ENCODE measurements around the gene ITGB2. TPM values are rescaled to one million over a fixed set of nuclear protein-coding genes. Genes with fewer than 3 reads are reported as not detected.
"Not testable (repeated sequence)": the region's sequence is repeated elsewhere in the genome, so short reads cannot be mapped to it uniquely, and the experiment has no call there.

Gene ITGB2
- total RNA-seq, 1 experiment from 2014 or later = 45.1 TPM

DNA sequence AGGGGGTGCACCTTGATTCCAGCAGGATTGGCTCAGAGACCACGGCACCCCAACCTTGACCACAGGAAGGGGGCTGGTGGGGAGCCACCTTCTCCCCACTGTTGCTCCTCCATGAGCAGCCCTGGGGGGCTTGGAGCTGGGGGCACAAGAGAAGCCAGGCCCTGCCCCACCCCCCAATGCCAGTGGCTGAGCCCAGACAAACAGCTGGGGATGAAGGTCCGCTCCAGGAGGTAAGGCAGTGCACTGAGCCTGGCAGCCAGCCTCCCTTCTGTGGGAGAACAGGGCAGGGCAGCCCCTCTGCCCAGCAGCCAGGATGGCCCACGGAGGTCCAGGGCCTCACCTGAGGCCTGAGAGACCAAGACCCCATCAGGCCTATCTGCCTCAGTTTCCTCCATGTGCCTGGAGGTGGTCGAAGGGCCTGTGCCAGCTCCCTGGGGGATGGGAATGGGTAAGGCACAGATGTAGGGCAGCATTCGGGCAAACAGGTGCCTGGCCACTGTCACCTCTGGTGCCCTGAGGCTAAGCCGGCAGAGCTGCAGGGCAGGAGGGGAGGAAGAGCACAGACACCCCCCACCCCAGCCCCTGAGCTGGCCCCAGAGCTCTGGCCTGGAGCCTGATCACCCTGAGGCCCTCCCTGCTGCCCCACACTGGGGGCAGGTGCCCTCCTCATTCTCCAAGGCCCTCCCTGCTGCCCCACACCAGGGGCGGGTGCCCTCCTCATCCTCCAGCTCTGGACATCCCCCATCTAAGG lies 7.1 kb downstream of the ITGB2 start:
- H2AFZ ChIP-seq (ENCODE audit: low read length) = no peak overlapping the region
- no peaks in the 10 kb centered on the region for H4K20me1 ChIP-seq (ENCODE audit: low read length)
- H3K79me2 ChIP-seq (ENCODE audit: low read length) = peaks cover 28% of the 10 kb centered on the region
- TF ChIP-seq, protein P1, sequence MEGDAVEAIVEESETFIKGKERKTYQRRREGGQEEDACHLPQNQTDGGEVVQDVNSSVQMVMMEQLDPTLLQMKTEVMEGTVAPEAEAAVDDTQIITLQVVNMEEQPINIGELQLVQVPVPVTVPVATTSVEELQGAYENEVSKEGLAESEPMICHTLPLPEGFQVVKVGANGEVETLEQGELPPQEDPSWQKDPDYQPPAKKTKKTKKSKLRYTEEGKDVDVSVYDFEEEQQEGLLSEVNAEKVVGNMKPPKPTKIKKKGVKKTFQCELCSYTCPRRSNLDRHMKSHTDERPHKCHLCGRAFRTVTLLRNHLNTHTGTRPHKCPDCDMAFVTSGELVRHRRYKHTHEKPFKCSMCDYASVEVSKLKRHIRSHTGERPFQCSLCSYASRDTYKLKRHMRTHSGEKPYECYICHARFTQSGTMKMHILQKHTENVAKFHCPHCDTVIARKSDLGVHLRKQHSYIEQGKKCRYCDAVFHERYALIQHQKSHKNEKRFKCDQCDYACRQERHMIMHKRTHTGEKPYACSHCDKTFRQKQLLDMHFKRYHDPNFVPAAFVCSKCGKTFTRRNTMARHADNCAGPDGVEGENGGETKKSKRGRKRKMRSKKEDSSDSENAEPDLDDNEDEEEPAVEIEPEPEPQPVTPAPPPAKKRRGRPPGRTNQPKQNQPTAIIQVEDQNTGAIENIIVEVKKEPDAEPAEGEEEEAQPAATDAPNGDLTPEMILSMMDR (conservative IDR thresholded peaks at IDR 0.05; ENCODE audit: low read depth, low read length) = no peak
- TF ChIP-seq EZH2phosphoT487 (IDR thresholded peaks at IDR 0.05; ENCODE audit: borderline replicate concordance, low read length) = no peak
- TF ChIP-seq EZH2 (IDR thresholded peaks at IDR 0.05; ENCODE audit: low read length, unreplicated experiment) = no peak
- no peaks in the 10 kb centered on the region for H3K27me3 ChIP-seq (ENCODE audit: low read length)
- peak overlapping the region; percentile 73 for H3K27ac ChIP-seq (ENCODE audit: low read length)
- CTCF ChIA-PET = no interaction called here
- H3F3A ChIP-seq (ENCODE audit: low read length, unreplicated experiment) = peaks cover 10% of the 10 kb centered on the region
- no peak overlapping the region for H3K9ac ChIP-seq (ENCODE audit: low read length)
- H3K4me3 ChIP-seq (ENCODE audit: low read length) = no peak overlapping the region
- peak overlapping the region; percentile 61; the same call in 1 of the 2 replicates for H3K4me2 ChIP-seq (ENCODE audit: low read length)
- POLR2A ChIA-PET (ENCODE audit: unreplicated experiment) = interaction anchor here (0.5 kb wide), 1 partner anchor 14 kb away, joined by 18 read pairs; no protein-coding TSS in a partner anchor
- intact Hi-C loops (cut with micrococcal nuclease) = loop anchor here (5.0 kb wide), 1 partner anchor 36 kb away; no protein-coding TSS in a partner anchor
- H3K36me3 ChIP-seq (ENCODE audit: low read depth, low read length) = no peaks in the 10 kb centered on the region
- DNase-seq (no peak), ATAC-seq (no peak)
- no peaks in the 10 kb centered on the region for H3K9me3 ChIP-seq (ENCODE audit: low read length)
- no peaks in the 10 kb centered on the region for H3K9me2 ChIP-seq (replicated peaks; ENCODE audit: low read length)
- H3K4me1 ChIP-seq (ENCODE audit: insufficient read depth, low read length) = peaks cover 79% of the 10 kb centered on the region
- no TSS peak for BruUV-seq (replicated peaks)

- H3K9me2 ChIP-seq (replicated peaks; ENCODE audit: low read length); H4K20me1 ChIP-seq (ENCODE audit: low read length); H3K9me3 ChIP-seq (ENCODE audit: low read length); ATAC-seq; H3K36me3 ChIP-seq (ENCODE audit: low read depth, low read length); DNase-seq; H3K4me3 ChIP-seq (ENCODE audit: low read length); H3K27me3 ChIP-seq (ENCODE audit: low read length); CTCF ChIA-PET: not testable (repeated sequence)
- POLR2A ChIA-PET (ENCODE audit: unreplicated experiment) = interaction anchor here (0.5 kb wide), 1 partner anchor 14 kb away, joined by 18 read pairs; no protein-coding TSS in a partner anchor
- Histone ChIP-seq H3K4me1 (ENCODE audit: insufficient read depth, low read length) (peaks cover 76% of the 10 kb centered on the region), H3K27ac (ENCODE audit: low read length) (peak overlapping the region; percentile 76), H2AFZ (ENCODE audit: low read length) (peak overlapping the region; percentile 42; the same call in 1 of the 2 replicates), H3K4me2 (ENCODE audit: low read length) (peak overlapping the region; percentile 50), H3K79me2 (ENCODE audit: low read length) (peaks cover 26% of the 10 kb centered on the region), H3K9ac (ENCODE audit: low read length) (peak overlapping the region; percentile 16), H3F3A (ENCODE audit: low read length, unreplicated experiment) (peaks cover 10% of the 10 kb centered on the region)
- intact Hi-C loops (cut with micrococcal nuclease) = loop anchor here (5.0 kb wide), 1 partner anchor 35 kb away; no protein-coding TSS in a partner anchor
- TSS peak; percentile 29 for BruUV-seq (replicated peaks)
Measured at GRCh38 chr21:44912506-44913412, 7.9 kb downstream of the ITGB2 start.

DNA sequence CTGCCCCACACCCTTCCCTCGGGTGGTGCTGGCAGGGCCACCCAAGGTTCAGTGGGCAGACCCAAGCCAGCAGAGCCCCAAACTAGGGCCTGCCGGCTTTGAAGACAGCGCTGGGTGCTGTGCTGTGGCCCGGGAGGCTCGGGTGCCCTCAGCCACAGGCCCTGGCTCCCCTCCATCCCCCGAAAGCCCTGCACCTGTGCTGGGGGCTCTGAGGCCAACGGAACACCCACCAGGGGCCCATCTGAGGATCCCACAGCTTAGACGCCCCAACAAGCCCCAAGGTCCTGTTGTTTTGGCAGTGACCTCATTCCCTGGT lies 8.6 kb downstream of the ITGB2 start:
- TF ChIP-seq EZH2 (IDR thresholded peaks at IDR 0.05; ENCODE audit: low read length, unreplicated experiment) (no peak), EZH2phosphoT487 (IDR thresholded peaks at IDR 0.05; ENCODE audit: borderline replicate concordance, low read length) (no peak)
- TF ChIP-seq, protein P1 (conservative IDR thresholded peaks at IDR 0.05; ENCODE audit: low read depth, low read length) = no peak
- no TSS peak for BruUV-seq (replicated peaks)
- CTCF ChIA-PET = no interaction called here
- H3K4me1 ChIP-seq (ENCODE audit: insufficient read depth, low read length) = peaks cover 70% of the 10 kb centered on the region
- H4K20me1 ChIP-seq (ENCODE audit: low read length) = no peaks in the 10 kb centered on the region
- no peaks in the 10 kb centered on the region for H3K9me2 ChIP-seq (replicated peaks; ENCODE audit: low read length)
- DNase-seq = no peak
- peak overlapping the region; percentile 76 for H3K27ac ChIP-seq (ENCODE audit: low read length)
- H3K4me2 ChIP-seq (ENCODE audit: low read length) = peak overlapping the region; percentile 50
- peak overlapping the region; percentile 16 for H3K9ac ChIP-seq (ENCODE audit: low read length)
- peaks cover 21% of the 10 kb centered on the region for H3K79me2 ChIP-seq (ENCODE audit: low read length)
- peaks cover 10% of the 10 kb centered on the region for H3F3A ChIP-seq (ENCODE audit: low read length, unreplicated experiment)
- H3K9me3 ChIP-seq (ENCODE audit: low read length) = no peaks in the 10 kb centered on the region
- intact Hi-C loops (cut with micrococcal nuclease) = loop anchor here (5.0 kb wide), 1 partner anchor 35 kb away; no protein-coding TSS in a partner anchor
- peak overlapping the region; percentile 42 for H2AFZ ChIP-seq (ENCODE audit: low read length)
- no peak overlapping the region for H3K4me3 ChIP-seq (ENCODE audit: low read length)
- no peaks in the 10 kb centered on the region for H3K27me3 ChIP-seq (ENCODE audit: low read length)
- H3K36me3 ChIP-seq (ENCODE audit: low read depth, low read length) = no peaks in the 10 kb centered on the region
- POLR2A ChIA-PET (ENCODE audit: unreplicated experiment) = interaction anchor here (1.0 kb wide), 1 partner anchor 38 kb away, joined by 4 read pairs; no protein-coding TSS in a partner anchor
- ATAC-seq = no peak; the same call in 1 of the 2 replicates
